ENCODE measurements around the gene ACTR1A.
"Not testable (repeated sequence)": the region's sequence is repeated elsewhere in the genome, so short reads cannot be mapped to it uniquely, and the experiment has no call there.

ACTR1A gene

GRCh38 chr10:102480396-102480795 is 22.1 kb downstream of the ACTR1A start:
- no peak for DNase-seq

GRCh38 chr10:102479651-102480050 is 22.9 kb downstream of the ACTR1A start:
- no peak for DNase-seq

DNA sequence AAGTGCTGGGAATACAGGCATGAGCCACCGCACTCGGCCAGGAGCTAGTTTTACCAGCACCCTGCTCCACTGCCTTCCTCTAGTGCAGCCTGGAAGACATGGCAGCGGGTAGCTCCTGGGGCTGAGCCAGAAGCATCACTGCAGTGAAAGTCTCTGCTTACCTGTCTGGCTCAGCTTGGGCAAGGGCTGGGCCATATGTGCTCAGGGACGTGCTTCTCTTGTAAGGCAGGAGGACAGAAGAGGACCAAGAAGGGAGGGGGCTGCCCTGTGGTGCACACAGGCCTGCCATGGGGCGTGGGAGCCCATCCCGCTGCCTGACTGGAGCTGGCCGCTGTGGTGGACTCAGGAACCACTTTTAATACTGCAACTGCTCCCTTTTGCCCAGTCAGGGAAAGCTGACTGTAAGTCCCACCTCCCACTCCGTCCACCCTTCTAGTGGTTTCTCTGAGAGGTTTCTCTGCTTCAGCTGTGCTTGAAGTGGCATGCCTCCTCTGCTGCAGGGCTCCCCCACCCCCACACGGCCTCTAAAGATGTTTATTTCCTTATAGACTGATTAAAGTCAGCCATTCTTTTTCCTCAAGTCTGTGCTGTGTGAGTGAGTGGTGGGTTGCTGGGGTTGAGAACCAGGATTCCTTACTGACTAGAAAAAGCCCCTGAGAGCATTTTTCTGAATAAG is 25.9 kb downstream of the ACTR1A start:
- DNase-seq: no peak

DNA sequence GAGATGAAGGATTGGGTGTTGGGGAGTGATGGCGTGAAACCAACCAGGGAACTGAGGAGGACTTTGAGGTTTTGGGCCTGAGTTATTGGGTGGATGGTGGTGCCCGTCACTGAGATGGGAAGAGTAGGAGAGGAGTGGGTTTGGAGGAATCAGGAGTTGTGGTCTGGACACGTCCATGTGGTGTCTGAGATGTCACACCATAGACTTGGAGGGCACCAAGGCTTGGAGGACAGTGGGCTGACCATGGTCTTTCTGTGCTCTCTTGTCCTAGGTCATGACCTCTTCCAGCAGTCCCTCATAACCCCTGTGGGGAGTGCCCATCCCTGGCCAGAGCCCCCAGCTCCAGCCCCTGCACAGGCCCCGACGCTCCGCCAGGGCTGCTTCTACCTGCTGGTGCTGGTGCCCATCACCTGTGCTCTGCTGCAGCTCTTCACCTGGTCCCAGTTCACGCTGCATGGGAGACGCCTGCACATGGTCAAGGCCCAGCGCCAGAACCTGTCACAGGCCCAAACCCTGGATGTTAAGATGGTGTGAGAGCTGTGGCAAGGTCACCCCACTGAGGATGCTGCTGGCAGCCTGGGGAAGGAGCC is 27.0 kb downstream of the ACTR1A start:
- DNase-seq: no peak

GRCh38 chr10:102473445-102474331 is 28.8 kb downstream of the ACTR1A start:
- no peak for DNase-seq

- DNase-seq: no peak
Measured at GRCh38 chr10:102470579-102471546, 31.6 kb downstream of the ACTR1A start.

- DNase-seq: no peak
Measured at GRCh38 chr10:102468683-102469082, 33.8 kb downstream of the ACTR1A start.

- peak; percentile 66 for DNase-seq
Measured at GRCh38 chr10:102467971-102468438, 34.5 kb downstream of the ACTR1A start.

GRCh38 chr10:102467318-102467717 is 35.2 kb downstream of the ACTR1A start:
- no peak for DNase-seq

DNA sequence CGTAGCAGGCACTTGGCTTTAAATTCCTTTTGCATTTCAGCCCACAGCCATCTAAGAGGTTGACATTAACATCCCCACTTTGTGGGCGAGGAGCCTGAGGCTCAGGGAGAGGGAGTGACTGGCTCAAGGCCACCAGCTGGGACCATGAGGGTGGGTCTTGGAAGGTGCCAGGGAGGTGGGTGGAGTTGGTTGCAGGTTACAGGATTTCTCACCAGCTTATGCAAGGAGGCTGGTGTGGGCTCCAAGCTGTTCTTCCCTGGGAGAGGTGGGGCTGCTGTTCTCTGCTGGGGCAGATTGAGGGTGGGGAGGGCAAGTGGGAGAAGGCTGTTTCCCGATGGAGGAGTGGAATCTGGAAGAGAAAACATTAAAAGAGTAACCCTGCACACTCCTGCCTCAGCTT is 37.0 kb downstream of the ACTR1A start:
- no peak for DNase-seq

- no peak for DNase-seq
Measured at GRCh38 chr10:102463983-102464382, 38.5 kb downstream of the ACTR1A start.

GRCh38 chr10:102462512-102463054 is 39.9 kb downstream of the ACTR1A start:
- no peak for DNase-seq

- peak; percentile 97 for DNase-seq
Measured at GRCh38 chr10:102461187-102462054, 41.1 kb downstream of the ACTR1A start.

GRCh38 chr10:102460836-102461186 is 41.7 kb downstream of the ACTR1A start:
- DNase-seq: no peak

GRCh38 chr10:102458656-102459055 is 43.9 kb downstream of the ACTR1A start:
- no peak for DNase-seq

DNA sequence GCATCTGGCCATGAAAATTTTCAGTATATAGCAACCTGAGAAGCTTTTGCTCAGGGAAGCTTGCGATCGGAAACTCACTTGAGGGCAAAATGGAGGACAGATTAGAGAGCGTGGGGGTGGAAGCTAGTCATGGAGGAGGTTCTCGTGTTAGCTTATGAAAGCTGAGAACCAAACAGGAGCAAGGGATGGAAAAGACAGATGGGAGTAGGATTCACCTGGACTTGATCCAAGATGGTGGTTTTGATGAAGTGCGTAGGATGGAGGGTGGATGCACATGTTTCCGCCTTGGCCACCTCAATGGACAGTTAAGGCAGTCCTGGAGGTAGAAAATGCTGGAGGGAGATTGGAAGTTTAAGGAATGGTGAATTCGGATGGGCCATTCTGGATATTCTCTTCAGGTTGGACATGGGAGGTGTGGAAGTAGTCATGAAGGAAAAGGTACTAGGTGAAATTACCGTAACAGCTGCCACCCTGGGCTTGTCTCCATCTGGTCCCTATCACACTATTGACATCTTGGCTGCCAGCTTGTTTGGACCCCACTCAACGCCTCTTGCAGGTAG is 44.8 kb downstream of the ACTR1A start:
- DNase-seq: no peak

DNA sequence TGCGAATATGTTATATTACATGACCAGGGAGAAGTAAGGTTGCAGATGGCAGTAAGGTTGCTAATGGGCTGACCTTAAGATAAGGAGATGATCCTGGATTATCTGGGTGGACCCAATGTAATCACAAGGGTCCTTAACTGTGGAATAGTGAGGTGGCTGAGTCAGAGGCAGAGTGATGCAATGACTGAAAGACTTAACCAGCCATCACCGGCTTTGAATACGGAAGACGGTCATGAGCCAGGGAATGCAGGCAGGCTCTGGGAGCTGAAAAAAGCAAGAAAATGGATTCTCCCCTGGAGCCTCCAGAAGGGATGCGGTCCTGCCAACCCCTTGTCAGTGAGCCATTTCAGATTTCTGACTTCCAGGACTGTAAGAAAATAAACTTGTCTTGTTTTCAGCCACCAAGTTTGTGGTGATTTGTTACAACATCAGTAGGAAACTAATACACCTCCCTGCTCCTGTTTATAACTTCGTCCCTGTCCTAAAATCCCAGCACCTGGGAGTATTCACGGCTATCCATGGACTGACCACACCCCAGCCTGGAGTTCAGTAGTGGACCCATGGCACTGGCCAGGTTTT is 46.5 kb downstream of the ACTR1A start:
- no peak for DNase-seq

DNA sequence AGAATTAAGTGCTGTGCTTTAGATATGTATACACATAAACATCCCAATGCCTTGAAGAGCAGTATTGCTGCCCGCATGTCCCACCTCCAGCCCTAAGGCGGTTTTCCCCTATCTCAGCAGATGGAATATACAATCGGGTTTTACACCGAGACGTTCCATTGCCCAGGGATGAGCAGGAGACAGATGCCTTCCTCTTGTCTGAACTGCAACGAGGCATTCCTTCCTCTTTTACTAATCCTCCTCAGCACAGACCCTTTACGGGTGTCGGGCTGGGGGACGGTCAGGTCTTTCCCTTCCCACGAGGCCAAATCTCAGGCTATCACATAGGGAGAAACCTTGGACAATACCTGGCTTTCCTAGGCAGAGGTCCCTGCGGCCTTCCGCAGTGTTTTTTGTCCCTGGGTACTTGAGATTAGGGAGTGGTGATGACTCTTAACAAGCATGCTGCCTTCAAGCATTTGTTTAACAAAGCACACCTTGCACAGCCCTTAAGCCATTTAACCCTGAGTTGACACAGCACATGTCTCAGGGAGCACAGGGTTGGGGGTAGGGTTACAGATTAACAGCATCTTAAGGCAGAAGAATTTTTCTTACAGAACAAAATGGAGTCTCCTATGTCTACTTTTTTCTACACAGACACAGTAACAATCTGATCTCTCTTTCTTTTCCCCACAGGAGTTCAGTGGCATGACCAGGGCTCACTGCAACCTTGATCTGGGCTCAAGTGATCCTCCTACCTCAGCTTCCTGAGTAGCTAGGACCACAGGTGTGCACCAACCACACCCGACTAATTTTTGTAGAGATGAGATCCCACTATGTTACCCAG is 47.6 kb downstream of the ACTR1A start:
- not testable (repeated sequence) for DNase-seq

- DNase-seq: no peak
Measured at GRCh38 chr10:102453502-102453901, 49.0 kb downstream of the ACTR1A start.
